ENCODE measurements around the gene RIPOR3. TPM values are rescaled to one million over a fixed set of nuclear protein-coding genes. Genes with fewer than 3 reads are reported as not detected.

Gene RIPOR3
- total and polyA plus RNA-seq, 9 of the 15 experiments (the other 6 are each of a cell fraction or from before 2014, with no cell fraction given) = 3.3 to 62.7 (median 21.4) TPM

DNA sequence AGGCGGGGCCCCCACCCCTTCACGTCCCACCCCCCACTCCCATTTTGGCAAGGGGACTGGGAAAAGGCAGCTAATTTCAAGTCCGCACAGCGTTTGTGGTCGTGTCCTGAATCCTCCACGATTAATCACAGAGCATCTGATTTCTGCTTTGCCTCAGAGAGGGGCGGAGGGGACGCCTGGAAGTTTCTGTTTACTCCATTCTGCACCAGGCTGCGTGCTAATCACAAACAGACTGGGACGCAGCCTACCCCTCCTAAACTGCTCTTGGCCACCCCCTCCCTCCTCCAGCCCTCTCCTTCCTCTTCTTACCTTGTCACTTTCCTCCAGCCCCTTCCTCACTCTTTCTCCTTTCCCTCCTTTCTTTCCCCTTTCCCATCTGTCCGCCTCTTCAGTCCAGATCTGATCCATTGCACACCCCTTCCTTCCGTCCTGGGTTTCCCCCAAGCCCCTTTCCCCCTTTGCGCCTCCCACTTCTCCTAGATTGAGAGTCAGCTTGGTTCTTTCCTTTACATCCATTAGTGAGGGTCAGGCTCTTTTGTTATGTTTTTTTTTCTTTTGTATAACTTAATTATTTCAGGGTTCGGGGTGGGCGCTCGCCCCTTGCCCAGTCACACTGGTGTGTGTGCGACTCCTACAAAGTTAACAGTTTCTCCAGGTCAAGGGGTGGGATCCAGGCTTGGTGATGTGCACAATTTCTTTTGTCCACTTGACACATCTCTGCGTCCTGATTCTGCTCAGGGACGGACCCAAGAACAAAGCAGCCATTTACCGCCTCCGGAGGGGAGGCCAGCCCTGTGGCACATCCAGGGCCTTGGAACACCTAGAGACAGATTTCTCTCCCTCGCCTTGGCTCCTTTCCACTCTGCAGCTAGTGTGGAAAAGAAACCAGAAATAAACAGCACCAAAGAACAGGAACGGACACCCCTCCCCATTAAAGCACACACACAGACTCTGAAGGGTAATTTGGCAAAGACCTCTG is 520 bp upstream of the RIPOR3 start (continued):
- TF ChIP-seq, protein P1, sequence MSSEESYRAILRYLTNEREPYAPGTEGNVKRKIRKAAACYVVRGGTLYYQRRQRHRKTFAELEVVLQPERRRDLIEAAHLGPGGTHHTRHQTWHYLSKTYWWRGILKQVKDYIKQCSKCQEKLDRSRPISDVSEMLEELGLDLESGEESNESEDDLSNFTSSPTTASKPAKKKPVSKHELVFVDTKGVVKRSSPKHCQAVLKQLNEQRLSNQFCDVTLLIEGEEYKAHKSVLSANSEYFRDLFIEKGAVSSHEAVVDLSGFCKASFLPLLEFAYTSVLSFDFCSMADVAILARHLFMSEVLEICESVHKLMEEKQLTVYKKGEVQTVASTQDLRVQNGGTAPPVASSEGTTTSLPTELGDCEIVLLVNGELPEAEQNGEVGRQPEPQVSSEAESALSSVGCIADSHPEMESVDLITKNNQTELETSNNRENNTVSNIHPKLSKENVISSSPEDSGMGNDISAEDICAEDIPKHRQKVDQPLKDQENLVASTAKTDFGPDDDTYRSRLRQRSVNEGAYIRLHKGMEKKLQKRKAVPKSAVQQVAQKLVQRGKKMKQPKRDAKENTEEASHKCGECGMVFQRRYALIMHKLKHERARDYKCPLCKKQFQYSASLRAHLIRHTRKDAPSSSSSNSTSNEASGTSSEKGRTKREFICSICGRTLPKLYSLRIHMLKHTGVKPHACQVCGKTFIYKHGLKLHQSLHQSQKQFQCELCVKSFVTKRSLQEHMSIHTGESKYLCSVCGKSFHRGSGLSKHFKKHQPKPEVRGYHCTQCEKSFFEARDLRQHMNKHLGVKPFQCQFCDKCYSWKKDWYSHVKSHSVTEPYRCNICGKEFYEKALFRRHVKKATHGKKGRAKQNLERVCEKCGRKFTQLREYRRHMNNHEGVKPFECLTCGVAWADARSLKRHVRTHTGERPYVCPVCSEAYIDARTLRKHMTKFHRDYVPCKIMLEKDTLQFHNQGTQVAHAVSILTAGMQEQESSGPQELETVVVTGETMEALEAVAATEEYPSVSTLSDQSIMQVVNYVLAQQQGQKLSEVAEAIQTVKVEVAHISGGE (CRISPR knock-in tag; IDR thresholded peaks at IDR 0.05) = peak in 1 of 3 experiments; percentile 85; a peak in 3 of 6 replicates
- no peak for TF ChIP-seq HIVEP1 (CRISPR knock-in tag; IDR thresholded peaks at IDR 0.05)
- TF ChIP-seq, protein P2, sequence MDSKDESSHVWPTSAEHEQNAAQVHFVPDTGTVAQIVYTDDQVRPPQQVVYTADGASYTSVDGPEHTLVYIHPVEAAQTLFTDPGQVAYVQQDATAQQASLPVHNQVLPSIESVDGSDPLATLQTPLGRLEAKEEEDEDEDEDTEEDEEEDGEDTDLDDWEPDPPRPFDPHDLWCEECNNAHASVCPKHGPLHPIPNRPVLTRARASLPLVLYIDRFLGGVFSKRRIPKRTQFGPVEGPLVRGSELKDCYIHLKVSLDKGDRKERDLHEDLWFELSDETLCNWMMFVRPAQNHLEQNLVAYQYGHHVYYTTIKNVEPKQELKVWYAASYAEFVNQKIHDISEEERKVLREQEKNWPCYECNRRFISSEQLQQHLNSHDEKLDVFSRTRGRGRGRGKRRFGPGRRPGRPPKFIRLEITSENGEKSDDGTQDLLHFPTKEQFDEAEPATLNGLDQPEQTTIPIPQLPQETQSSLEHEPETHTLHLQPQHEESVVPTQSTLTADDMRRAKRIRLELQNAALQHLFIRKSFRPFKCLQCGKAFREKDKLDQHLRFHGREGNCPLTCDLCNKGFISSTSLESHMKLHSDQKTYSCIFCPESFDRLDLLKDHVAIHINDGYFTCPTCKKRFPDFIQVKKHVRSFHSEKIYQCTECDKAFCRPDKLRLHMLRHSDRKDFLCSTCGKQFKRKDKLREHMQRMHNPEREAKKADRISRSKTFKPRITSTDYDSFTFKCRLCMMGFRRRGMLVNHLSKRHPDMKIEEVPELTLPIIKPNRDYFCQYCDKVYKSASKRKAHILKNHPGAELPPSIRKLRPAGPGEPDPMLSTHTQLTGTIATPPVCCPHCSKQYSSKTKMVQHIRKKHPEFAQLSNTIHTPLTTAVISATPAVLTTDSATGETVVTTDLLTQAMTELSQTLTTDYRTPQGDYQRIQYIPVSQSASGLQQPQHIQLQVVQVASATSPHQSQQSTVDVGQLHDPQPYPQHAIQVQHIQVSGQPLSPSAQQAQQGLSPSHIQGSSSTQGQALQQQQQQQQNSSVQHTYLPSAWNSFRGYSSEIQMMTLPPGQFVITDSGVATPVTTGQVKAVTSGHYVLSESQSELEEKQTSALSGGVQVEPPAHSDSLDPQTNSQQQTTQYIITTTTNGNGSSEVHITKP (IDR thresholded peaks at IDR 0.05; ENCODE audit: partially characterized antibody) = peak; percentile 66
- no peak for TF ChIP-seq CCAR2 (IDR thresholded peaks at IDR 0.05; ENCODE audit: low read depth, low read length)
- TF ChIP-seq EHMT2 (IDR thresholded peaks at IDR 0.05) = peak; percentile 59
- TF ChIP-seq FOXM1 (IDR thresholded peaks at IDR 0.05; ENCODE audit: low read depth) = peak; percentile 16; the same call in 1 of the 2 replicates
- TF ChIP-seq FOXM1 (CRISPR knock-in tag; IDR thresholded peaks at IDR 0.05; ENCODE audit: low read depth) = no peak
- TF ChIP-seq PREB (CRISPR knock-in tag; IDR thresholded peaks at IDR 0.05) = no peak

Data from K562 (cell line).